Activated CD8-positive, alpha-beta memory T cell treated with anti-CD3 and anti-CD28 coated beads, Interleukin-2, amount 10 ng/mL, durations not matched to agents 7 days and 5 days (primary cell): ENCODE results near the gene CLK2. TPM values are rescaled to one million over a fixed set of nuclear protein-coding genes. Genes with fewer than 3 reads are reported as not detected.

Experiments used
- ATAC-seq: fragments of 150-1000 bp; cut with Tn5 transposase; one replicate; pipeline ENCODE4 v1.10.0; 2021; ENCODE audit warnings: moderate library complexity
- CTCF ChIA-PET: fragments of 350-600 bp; sonication (Branson Sonifier 250); formaldehyde crosslinking; loops from one replicate; lab custom pipeline; 2021; ENCODE audit warnings: antibody characterized with exemption; lab: Charles Lee
- DNase-seq: peaks from one replicate; pipeline ENCODE4 v3.0.0-alpha.2; 2020
- H3K27ac Mint-ChIP-seq: one replicate; pipeline ENCODE4 v1.8.0; 2021; ENCODE audit warnings: mild to moderate bottlenecking, mixed read lengths
- H3K27me3 Mint-ChIP-seq: one replicate; pipeline ENCODE4 v1.8.0; 2021; ENCODE audit warnings: mixed read lengths
- H3K36me3 Mint-ChIP-seq: one replicate; pipeline ENCODE4 v1.8.0; 2021; ENCODE audit warnings: mild to moderate bottlenecking, mixed read lengths
- H3K4me1 Mint-ChIP-seq: one replicate; pipeline ENCODE4 v1.8.0; 2021; ENCODE audit warnings: mixed read lengths
- H3K4me3 Mint-ChIP-seq: one replicate; pipeline ENCODE4 v1.8.0; 2021; ENCODE audit warnings: mild to moderate bottlenecking, moderate library complexity, mixed read lengths
- H3K9me3 Mint-ChIP-seq: one replicate; pipeline ENCODE4 v1.8.0; 2022; ENCODE audit warnings: low read depth, mixed read lengths
- total RNA-seq, 2 experiments: library from RNA; stranded (reverse); gene quantifications; one replicate each; pipeline ENCODE4 v1.2.3, GENCODE V29; 2021

CLK2 gene
- total RNA-seq: 100 to 1,000 TPM in 1 of 2 experiments, 10 to 100 TPM in 1; 94.8 to 108 TPM

GRCh38 chr1:155273343-155274245, at the start of gene CLK2:
Gene CLK2, minus strand, starts transcription at chr1:155273504. Its CDS starts 2,527 bp downstream, at chr1:155270977.
- peak within 1 kb of the TSS; percentile 98 for H3K4me3 Mint-ChIP-seq
- CTCF ChIA-PET: interaction anchor here (0.7 to 7.7 kb wide), 11 partner anchors 12 to 807 kb away, joined by 3 to 68 read pairs (median 3); partner anchors contain the start of gene FDPS
- ATAC-seq: peak; percentile 88
- H3K27ac Mint-ChIP-seq: peak within 1 kb of the TSS; percentile 95
- no peaks in the 10 kb centered on the region for H3K9me3 Mint-ChIP-seq
- peaks cover 33% of the 10 kb centered on the region for H3K36me3 Mint-ChIP-seq
- peaks cover 47% of the 10 kb centered on the region for H3K4me1 Mint-ChIP-seq
- H3K27me3 Mint-ChIP-seq: no peaks in the 10 kb centered on the region
- peak; percentile 98 for DNase-seq

DNA sequence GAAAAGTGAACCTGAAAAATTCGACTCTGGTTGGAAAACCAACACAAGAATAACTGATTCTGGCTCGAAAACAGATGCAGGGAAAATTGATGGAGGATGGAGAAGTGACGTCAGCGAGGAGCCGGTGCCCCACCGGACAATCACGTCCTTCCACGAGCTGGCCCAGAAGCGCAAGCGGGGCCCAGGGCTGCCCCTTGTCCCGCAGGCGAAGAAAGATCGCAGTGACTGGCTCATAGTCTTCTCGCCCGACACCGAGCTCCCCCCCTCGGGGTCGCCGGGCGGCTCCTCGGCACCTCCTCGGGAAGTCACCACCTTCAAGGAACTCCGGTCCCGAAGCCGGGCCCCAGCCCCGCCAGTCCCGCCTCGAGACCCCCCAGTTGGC, 49.3 kb upstream of the CLK2 start:
- Mint-ChIP-seq H3K27ac (no peak overlapping the region), H3K27me3 (no peaks in the 10 kb centered on the region), H3K36me3 (peaks cover 18% of the 10 kb centered on the region), H3K9me3 (no peaks in the 10 kb centered on the region), H3K4me3 (peak overlapping the region; percentile 85), H3K4me1 (peaks cover 49% of the 10 kb centered on the region)
- ATAC-seq: no peak
- CTCF ChIA-PET: interaction anchor here (0.6 to 9.0 kb wide), 18 partner anchors 11 to 214 kb away, joined by 3 to 160 read pairs (median 6); partner anchors contain the start of genes CLK2, FDPS, HCN3 and KRTCAP2
- peak; percentile 53 for DNase-seq

- CTCF ChIA-PET: interaction anchor here (0.6 to 9.0 kb wide), 18 partner anchors 10 to 215 kb away, joined by 3 to 160 read pairs (median 6); partner anchors contain the start of genes CLK2, ENTREP3, FDPS and HCN3
- H3K4me3 Mint-ChIP-seq: peak overlapping the region; percentile 85
- H3K36me3 Mint-ChIP-seq: peaks cover 18% of the 10 kb centered on the region
- H3K27ac Mint-ChIP-seq: no peak overlapping the region
- H3K9me3 Mint-ChIP-seq: no peaks in the 10 kb centered on the region
- ATAC-seq (no peak), DNase-seq (no peak)
- no peaks in the 10 kb centered on the region for H3K27me3 Mint-ChIP-seq
- H3K4me1 Mint-ChIP-seq: peaks cover 51% of the 10 kb centered on the region
Measured at GRCh38 chr1:155321639-155322503, 48.6 kb upstream of the CLK2 start.

DNA sequence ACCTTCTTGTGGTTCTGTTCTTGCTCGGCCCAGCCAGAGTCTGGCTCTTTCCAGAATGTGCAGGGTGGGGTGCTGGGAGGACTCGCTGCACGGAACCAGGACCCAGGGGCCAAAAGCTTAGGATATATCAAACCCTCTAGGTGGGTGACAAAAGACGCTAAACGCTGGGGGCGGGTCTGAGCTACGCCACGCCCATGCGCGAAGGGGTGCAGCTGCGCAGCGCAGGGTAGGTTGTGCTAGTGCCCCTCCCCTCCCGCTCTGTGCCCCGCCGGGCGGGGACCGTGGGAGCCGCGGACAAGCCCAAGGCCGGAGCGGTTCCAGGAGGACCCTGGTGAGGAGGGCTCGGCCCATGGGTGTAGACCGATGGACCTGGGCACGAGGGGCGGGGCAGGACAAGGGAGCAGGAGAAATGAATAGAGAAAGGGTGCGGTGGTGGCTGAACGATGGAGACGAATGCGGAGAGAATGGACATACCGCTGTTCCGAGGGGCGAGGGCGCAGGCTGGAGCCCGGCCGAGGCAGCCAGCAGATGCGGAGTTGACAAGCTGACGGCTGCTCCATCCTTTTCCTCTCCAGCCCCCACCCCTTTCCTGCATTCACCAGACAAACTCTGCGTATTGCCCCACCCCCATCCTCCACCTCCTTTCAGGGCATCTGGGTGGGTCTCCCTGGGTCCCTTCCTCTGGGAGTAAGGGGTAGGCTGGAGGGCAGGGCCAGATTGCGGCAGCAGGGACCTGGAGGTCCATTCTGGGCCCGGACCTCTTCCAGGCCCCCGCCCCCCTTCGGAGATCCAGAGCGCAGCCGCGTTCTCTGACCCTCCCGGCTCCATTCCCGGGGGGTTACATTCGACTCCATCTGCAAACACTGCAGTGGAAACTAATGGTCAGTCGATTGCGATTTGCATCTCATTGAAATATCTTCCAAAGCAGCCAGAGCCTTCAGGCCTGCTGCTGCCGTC, 47.6 kb upstream of the CLK2 start, which contains the start of gene RUSC1:
Gene RUSC1, plus strand, starts transcription at position 234 of the 957 bp plus-strand sequence. CDS start 880 bp downstream, outside the sequence.
- Mint-ChIP-seq H3K4me3 (peak within 1 kb of the TSS; percentile 15), H3K27ac (peak within 1 kb of the TSS; percentile 25), H3K9me3 (no peaks in the 10 kb centered on the region), H3K36me3 (peaks cover 18% of the 10 kb centered on the region), H3K4me1 (peaks cover 49% of the 10 kb centered on the region), H3K27me3 (no peaks in the 10 kb centered on the region)
- peak; percentile 10 for ATAC-seq
- DNase-seq: peak; percentile 81
- CTCF ChIA-PET: interaction anchor here (0.6 to 9.0 kb wide), 13 partner anchors 9 to 216 kb away, joined by 3 to 160 read pairs (median 18); partner anchors contain the start of genes CLK2, ENTREP3, FDPS and SCAMP3

- DNase-seq (no peak), ATAC-seq (no peak)
- CTCF ChIA-PET: interaction anchor here (0.8 to 9.0 kb wide), 5 partner anchors 8 to 69 kb away, joined by 3 to 160 read pairs (median 36); partner anchors contain the start of genes FDPS and SCAMP3
- H3K27me3 Mint-ChIP-seq: no peaks in the 10 kb centered on the region
- H3K4me3 Mint-ChIP-seq: no peak overlapping the region
- H3K27ac Mint-ChIP-seq: peak overlapping the region; percentile 25
- no peaks in the 10 kb centered on the region for H3K9me3 Mint-ChIP-seq
- H3K4me1 Mint-ChIP-seq: peaks cover 43% of the 10 kb centered on the region
- peaks cover 18% of the 10 kb centered on the region for H3K36me3 Mint-ChIP-seq
Measured at GRCh38 chr1:155320252-155320651, 46.9 kb upstream of the CLK2 start.

DNA sequence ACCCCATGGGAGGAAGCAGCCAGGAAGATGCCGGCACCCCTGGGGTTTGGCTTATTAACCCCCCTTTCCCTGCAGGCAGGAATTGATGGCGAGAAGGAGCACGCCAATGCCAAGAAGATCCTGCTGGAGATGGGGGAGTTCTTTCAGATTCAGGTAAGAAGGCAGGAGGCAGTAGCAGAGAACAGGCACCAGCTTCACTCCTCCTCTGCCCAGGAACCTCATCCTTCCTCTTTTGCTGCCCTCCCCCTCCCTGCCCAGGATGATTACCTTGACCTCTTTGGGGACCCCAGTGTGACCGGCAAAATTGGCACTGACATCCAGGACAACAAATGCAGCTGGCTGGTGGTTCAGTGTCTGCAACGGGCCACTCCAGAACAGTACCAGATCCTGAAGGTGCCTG, 46.2 kb upstream of the CLK2 start:
- Mint-ChIP-seq H3K27me3 (no peaks in the 10 kb centered on the region), H3K4me3 (no peak overlapping the region), H3K27ac (no peak overlapping the region), H3K4me1 (peaks cover 41% of the 10 kb centered on the region), H3K36me3 (peaks cover 22% of the 10 kb centered on the region), H3K9me3 (no peaks in the 10 kb centered on the region)
- ATAC-seq: no peak
- no peak for DNase-seq
- CTCF ChIA-PET: interaction anchor here (0.8 to 9.0 kb wide), 4 partner anchors 13 to 68 kb away, joined by 3 to 160 read pairs (median 30); partner anchors contain the start of genes FDPS and SCAMP3

DNA sequence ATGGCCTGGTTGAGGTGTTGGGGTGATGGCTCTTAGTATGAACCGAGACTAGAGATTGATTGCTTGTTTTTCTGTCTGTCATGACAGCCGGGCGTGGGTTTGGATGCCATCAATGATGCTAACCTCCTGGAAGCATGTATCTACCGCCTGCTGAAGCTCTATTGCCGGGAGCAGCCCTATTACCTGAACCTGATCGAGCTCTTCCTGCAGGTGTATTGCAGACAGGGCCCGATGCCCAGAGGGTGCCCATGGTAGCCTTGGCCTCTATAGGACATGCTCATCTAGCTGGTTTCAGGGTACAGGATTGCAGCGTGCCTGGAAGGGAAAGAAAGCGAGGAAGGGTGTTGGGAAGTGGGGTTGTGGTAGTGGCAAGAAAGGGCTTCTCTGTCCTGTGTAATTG, 44.8 kb upstream of the CLK2 start:
- peak overlapping the region; percentile 16 for H3K27ac Mint-ChIP-seq
- ATAC-seq: no peak
- H3K4me1 Mint-ChIP-seq: peaks cover 46% of the 10 kb centered on the region
- H3K27me3 Mint-ChIP-seq: no peaks in the 10 kb centered on the region
- peaks cover 27% of the 10 kb centered on the region for H3K36me3 Mint-ChIP-seq
- DNase-seq: no peak
- CTCF ChIA-PET: interaction anchor here (0.6 to 9.0 kb wide), 3 partner anchors 11 to 68 kb away, joined by 3 to 56 read pairs (median 15); partner anchors contain the start of gene FDPS
- H3K9me3 Mint-ChIP-seq: no peaks in the 10 kb centered on the region
- H3K4me3 Mint-ChIP-seq: no peak overlapping the region

GRCh38 chr1:155316922-155317321, 43.6 kb upstream of the CLK2 start:
- no peaks in the 10 kb centered on the region for H3K9me3 Mint-ChIP-seq
- ATAC-seq (no peak), DNase-seq (no peak)
- CTCF ChIA-PET: interaction anchor here (2.9 to 9.0 kb wide), 2 partner anchors 10 to 66 kb away, joined by 15 to 56 read pairs; partner anchors contain the start of gene FDPS
- H3K4me1 Mint-ChIP-seq: peaks cover 46% of the 10 kb centered on the region
- H3K4me3 Mint-ChIP-seq: no peak overlapping the region
- H3K36me3 Mint-ChIP-seq: peaks cover 36% of the 10 kb centered on the region
- H3K27ac Mint-ChIP-seq: no peak overlapping the region
- no peaks in the 10 kb centered on the region for H3K27me3 Mint-ChIP-seq

GRCh38 chr1:155313261-155313660, 40.0 kb upstream of the CLK2 start:
- Mint-ChIP-seq H3K4me3 (no peak overlapping the region), H3K36me3 (peaks cover 42% of the 10 kb centered on the region), H3K4me1 (peaks cover 40% of the 10 kb centered on the region)

DNA sequence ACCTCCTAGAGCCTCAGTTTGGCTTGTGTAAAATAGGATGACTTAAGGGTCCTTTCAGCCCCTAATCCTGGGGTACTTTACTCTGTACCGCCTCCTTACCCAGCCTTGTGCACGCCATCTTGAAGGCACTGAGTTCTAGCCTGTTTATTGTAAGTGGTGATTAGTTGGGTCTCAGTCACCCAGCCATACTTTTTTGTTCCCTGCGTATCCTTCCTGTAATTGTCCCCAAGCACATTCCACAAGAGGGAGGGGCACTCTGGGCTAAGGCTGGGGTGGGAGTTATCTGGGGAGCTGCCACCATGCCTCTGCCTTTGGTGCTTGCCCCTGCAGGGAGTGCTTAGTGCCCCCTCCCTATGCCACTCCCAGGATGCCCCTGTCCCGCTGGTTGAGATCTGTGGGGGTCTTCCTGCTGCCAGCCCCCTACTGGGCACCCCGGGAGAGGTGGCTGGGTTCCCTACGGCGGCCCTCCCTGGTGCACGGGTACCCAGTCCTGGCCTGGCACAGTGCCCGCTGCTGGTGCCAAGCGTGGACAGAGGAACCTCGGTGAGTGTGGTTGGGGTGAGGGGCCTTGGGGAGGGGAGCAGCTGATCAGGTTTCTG, 36.2 kb upstream of the CLK2 start:
- Mint-ChIP-seq H3K27me3 (no peaks in the 10 kb centered on the region), H3K4me1 (peaks cover 42% of the 10 kb centered on the region), H3K27ac (peak overlapping the region; percentile 96), H3K9me3 (no peaks in the 10 kb centered on the region), H3K4me3 (peak overlapping the region; percentile 97), H3K36me3 (peaks cover 37% of the 10 kb centered on the region)
- no peak for DNase-seq
- CTCF ChIA-PET: interaction anchor here (3.9 to 5.9 kb wide), 2 partner anchors 13 to 58 kb away, joined by 22 to 36 read pairs; partner anchors contain the start of gene RUSC1
- no peak for ATAC-seq

More at GRCh38 chr1:155313261-155313660, 40.0 kb upstream of the CLK2 start:
- Mint-ChIP-seq H3K27ac (no peak overlapping the region), H3K27me3 (no peaks in the 10 kb centered on the region), H3K9me3 (no peaks in the 10 kb centered on the region)
- no peak for ATAC-seq
- no peak for DNase-seq
- CTCF ChIA-PET: interaction anchor here (1.3 to 5.9 kb wide), 2 partner anchors 9 to 62 kb away, joined by 4 to 36 read pairs; partner anchors contain the start of gene RUSC1
